Activated CD4-positive, alpha-beta T cell treated with anti-CD3 and anti-CD28 coated beads, Interleukin-2, amount 10 ng/mL, durations not matched to agents 7 days and 5 days (primary cell): ENCODE measurements around the gene JMJD8. TPM values are rescaled to one million over a fixed set of nuclear protein-coding genes. Genes with fewer than 3 reads are reported as not detected.

Experiments
- CTCF ChIA-PET: fragments of 350-600 bp; sonication (Branson Sonifier 250); formaldehyde crosslinking; loops from one replicate; lab custom pipeline; 2021; ENCODE audit warnings: antibody characterized with exemption; lab: Charles Lee
- POLR2A ChIA-PET: fragments of 350-600 bp; sonication (Branson Sonifier 250); formaldehyde crosslinking; loops from one replicate; lab custom pipeline; 2021; ENCODE audit warnings: antibody characterized with exemption; lab: Charles Lee
- DNase-seq: peaks from one replicate; pipeline ENCODE4 v3.0.0-alpha.2; 2020
- H3K27ac Mint-ChIP-seq: one replicate; pipeline ENCODE4 v1.8.0; 2021; ENCODE audit warnings: mild to moderate bottlenecking, moderate library complexity, mixed read lengths
- H3K27me3 Mint-ChIP-seq: one replicate; pipeline ENCODE4 v1.8.0; 2021; ENCODE audit warnings: mixed read lengths
- H3K36me3 Mint-ChIP-seq: one replicate; pipeline ENCODE4 v1.8.0; 2021; ENCODE audit warnings: low read depth, mixed read lengths
- H3K4me1 Mint-ChIP-seq: one replicate; pipeline ENCODE4 v1.8.0; 2021; ENCODE audit warnings: mixed read lengths
- H3K4me3 Mint-ChIP-seq: one replicate; pipeline ENCODE4 v1.8.0; 2021; ENCODE audit warnings: mild to moderate bottlenecking, moderate library complexity, mixed read lengths
- H3K9me3 Mint-ChIP-seq: one replicate; pipeline ENCODE4 v1.8.0; 2021; ENCODE audit warnings: mixed read lengths
- total RNA-seq, 2 experiments: library from RNA; stranded (reverse); gene quantifications; one replicate each; pipeline ENCODE4 v1.2.3, GENCODE V29; 2021

Gene JMJD8
- total RNA-seq, 2 experiments from 2014 or later, result 33.8 to 34.3 TPM

GRCh38 chr16:633336-634050 lies 50.6 kb downstream of the JMJD8 start:
- no peak overlapping the region for H3K27ac Mint-ChIP-seq
- H3K36me3 Mint-ChIP-seq, result no peaks in the 10 kb centered on the region
- no peak overlapping the region for H3K4me3 Mint-ChIP-seq
- CTCF ChIA-PET, result interaction anchor here (1.2 kb wide), 1 partner anchor 34 kb away, joined by 3 read pairs; no protein-coding TSS in a partner anchor
- DNase-seq, result no peak
- peaks cover 4% of the 10 kb centered on the region for H3K27me3 Mint-ChIP-seq
- no peaks in the 10 kb centered on the region for H3K9me3 Mint-ChIP-seq
- peaks cover 9% of the 10 kb centered on the region for H3K4me1 Mint-ChIP-seq
- POLR2A ChIA-PET, result interaction anchor here (0.6 kb wide), 1 partner anchor 247 kb away, joined by 7 read pairs; no protein-coding TSS in a partner anchor

GRCh38 chr16:632486-633335 lies 51.4 kb downstream of the JMJD8 start:
- Mint-ChIP-seq H3K9me3 (no peaks in the 10 kb centered on the region), H3K4me3 (no peak overlapping the region), H3K27ac (no peak overlapping the region), H3K36me3 (no peaks in the 10 kb centered on the region), H3K27me3 (peaks cover 4% of the 10 kb centered on the region), H3K4me1 (peaks cover 9% of the 10 kb centered on the region)
- no peak for DNase-seq
- CTCF ChIA-PET, result interaction anchor here (1.2 kb wide), 1 partner anchor 35 kb away, joined by 3 read pairs; no protein-coding TSS in a partner anchor
- POLR2A ChIA-PET, result interaction anchor here (0.6 kb wide), 1 partner anchor 246 kb away, joined by 7 read pairs; no protein-coding TSS in a partner anchor

GRCh38 chr16:631808-632358 lies 52.3 kb downstream of the JMJD8 start:
- H3K4me3 Mint-ChIP-seq, result no peak overlapping the region
- H3K9me3 Mint-ChIP-seq, result no peaks in the 10 kb centered on the region
- H3K27ac Mint-ChIP-seq, result no peak overlapping the region
- DNase-seq, result no peak
- peaks cover 9% of the 10 kb centered on the region for H3K4me1 Mint-ChIP-seq
- POLR2A ChIA-PET, result no interaction called here
- peaks cover 4% of the 10 kb centered on the region for H3K27me3 Mint-ChIP-seq
- CTCF ChIA-PET, result no interaction called here
- H3K36me3 Mint-ChIP-seq, result no peaks in the 10 kb centered on the region

Other genes starting within 250 kb of the JMJD8 start
- gene CAPN15, start 156.6 kb downstream of the JMJD8 start, total RNA-seq, result 10 to 100 TPM; 59.1 to 72.1 TPM
- not detected for gene PRR35, start 123.9 kb downstream of the JMJD8 start, total RNA-seq
- 1 to 10 TPM; 1.9 to 2.7 TPM for gene NHLRC4, start 117.3 kb downstream of the JMJD8 start, total RNA-seq
- gene PIGQ, start 114.4 kb downstream of the JMJD8 start, total RNA-seq, result 10 to 100 TPM; 44.5 to 46.1 TPM
- 10 to 100 TPM; 13.3 to 17.6 TPM for gene RAB40C, start 94.3 kb downstream of the JMJD8 start, total RNA-seq
- 1 to 10 TPM; 1.8 to 2.7 TPM for gene WFIKKN1, start 53.3 kb downstream of the JMJD8 start, total RNA-seq
- gene METTL26, start 48.0 kb downstream of the JMJD8 start, total RNA-seq, result 10 to 100 TPM; 63.7 to 78.0 TPM
- gene MCRIP2, start 42.5 kb downstream of the JMJD8 start, total RNA-seq, result 10 to 100 TPM; 17.3 to 20.2 TPM
- 10 to 100 TPM; 54.9 to 81.6 TPM for gene WDR90, start 35.0 kb downstream of the JMJD8 start, total RNA-seq
- gene RHOT2, start 16.2 kb downstream of the JMJD8 start, total RNA-seq, result 100 to 1,000 TPM; 128 to 150 TPM
- 1 to 10 TPM; 1.5 to 1.7 TPM for gene RHBDL1, start 8.7 kb downstream of the JMJD8 start, total RNA-seq
- 10 to 100 TPM; 68.7 to 69.7 TPM for gene STUB1, start 3.9 kb downstream of the JMJD8 start, total RNA-seq
- 10 to 100 TPM; 19.3 to 20.0 TPM for gene WDR24, start 6.1 kb upstream of the JMJD8 start, total RNA-seq
- 10 to 100 TPM; 12.7 to 14.3 TPM for gene FBXL16, start 21.5 kb upstream of the JMJD8 start, total RNA-seq
- gene METRN, start 30.8 kb upstream of the JMJD8 start, total RNA-seq, result 1 to 10 TPM; 2.5 to 3.0 TPM
- gene ANTKMT, start 36.8 kb upstream of the JMJD8 start, total RNA-seq, result 1 to 10 TPM; 5.5 to 8.7 TPM
- gene CCDC78, start 42.1 kb upstream of the JMJD8 start, total RNA-seq, result 1 to 10 TPM; 1.6 to 2.3 TPM
- 1 to 10 TPM; 5.0 to 5.7 TPM for gene HAGHL, start 42.8 kb upstream of the JMJD8 start, total RNA-seq
- 10 to 100 TPM; 39.5 to 39.9 TPM for gene CIAO3, start 56.7 kb upstream of the JMJD8 start, total RNA-seq
- not detected for gene MSLN, start 76.4 kb upstream of the JMJD8 start, total RNA-seq
- gene RPUSD1, start 104.0 kb upstream of the JMJD8 start, total RNA-seq, result 10 to 100 TPM; 25.4 to 26.1 TPM
- 100 to 1,000 TPM in 1 of 2 experiments, 10 to 100 TPM in 1; 85.9 to 111 TPM for gene CHTF18, start 104.3 kb upstream of the JMJD8 start, total RNA-seq
- not detected for gene GNG13, start 116.4 kb upstream of the JMJD8 start, total RNA-seq